ENCODE measurements around the gene DIO3.

GRCh38 chr14:101535701-101536207 is 25.5 kb upstream of the DIO3 start:
- TF ChIP-seq, protein P1, sequence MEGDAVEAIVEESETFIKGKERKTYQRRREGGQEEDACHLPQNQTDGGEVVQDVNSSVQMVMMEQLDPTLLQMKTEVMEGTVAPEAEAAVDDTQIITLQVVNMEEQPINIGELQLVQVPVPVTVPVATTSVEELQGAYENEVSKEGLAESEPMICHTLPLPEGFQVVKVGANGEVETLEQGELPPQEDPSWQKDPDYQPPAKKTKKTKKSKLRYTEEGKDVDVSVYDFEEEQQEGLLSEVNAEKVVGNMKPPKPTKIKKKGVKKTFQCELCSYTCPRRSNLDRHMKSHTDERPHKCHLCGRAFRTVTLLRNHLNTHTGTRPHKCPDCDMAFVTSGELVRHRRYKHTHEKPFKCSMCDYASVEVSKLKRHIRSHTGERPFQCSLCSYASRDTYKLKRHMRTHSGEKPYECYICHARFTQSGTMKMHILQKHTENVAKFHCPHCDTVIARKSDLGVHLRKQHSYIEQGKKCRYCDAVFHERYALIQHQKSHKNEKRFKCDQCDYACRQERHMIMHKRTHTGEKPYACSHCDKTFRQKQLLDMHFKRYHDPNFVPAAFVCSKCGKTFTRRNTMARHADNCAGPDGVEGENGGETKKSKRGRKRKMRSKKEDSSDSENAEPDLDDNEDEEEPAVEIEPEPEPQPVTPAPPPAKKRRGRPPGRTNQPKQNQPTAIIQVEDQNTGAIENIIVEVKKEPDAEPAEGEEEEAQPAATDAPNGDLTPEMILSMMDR (conservative IDR thresholded peaks at IDR 0.05; ENCODE audit: low read depth, low read length), result no peak
- no peak for TF ChIP-seq EZH2 (IDR thresholded peaks at IDR 0.05; ENCODE audit: borderline replicate concordance, low read depth, low read length, poor library complexity, severe bottlenecking)
